Glomerular visceral epithelial cell (primary cell): ENCODE results near the gene S100A9.
"Not testable (repeated sequence)": the region's sequence is repeated elsewhere in the genome, so short reads cannot be mapped to it uniquely, and the experiment has no call there.

ENCODE experiments used
- DNase-seq: peaks from one replicate; pipeline ENCODE4 v3.0.0-alpha.2; 2016; ENCODE audit errors: extremely low spot score

Gene S100A9

DNA sequence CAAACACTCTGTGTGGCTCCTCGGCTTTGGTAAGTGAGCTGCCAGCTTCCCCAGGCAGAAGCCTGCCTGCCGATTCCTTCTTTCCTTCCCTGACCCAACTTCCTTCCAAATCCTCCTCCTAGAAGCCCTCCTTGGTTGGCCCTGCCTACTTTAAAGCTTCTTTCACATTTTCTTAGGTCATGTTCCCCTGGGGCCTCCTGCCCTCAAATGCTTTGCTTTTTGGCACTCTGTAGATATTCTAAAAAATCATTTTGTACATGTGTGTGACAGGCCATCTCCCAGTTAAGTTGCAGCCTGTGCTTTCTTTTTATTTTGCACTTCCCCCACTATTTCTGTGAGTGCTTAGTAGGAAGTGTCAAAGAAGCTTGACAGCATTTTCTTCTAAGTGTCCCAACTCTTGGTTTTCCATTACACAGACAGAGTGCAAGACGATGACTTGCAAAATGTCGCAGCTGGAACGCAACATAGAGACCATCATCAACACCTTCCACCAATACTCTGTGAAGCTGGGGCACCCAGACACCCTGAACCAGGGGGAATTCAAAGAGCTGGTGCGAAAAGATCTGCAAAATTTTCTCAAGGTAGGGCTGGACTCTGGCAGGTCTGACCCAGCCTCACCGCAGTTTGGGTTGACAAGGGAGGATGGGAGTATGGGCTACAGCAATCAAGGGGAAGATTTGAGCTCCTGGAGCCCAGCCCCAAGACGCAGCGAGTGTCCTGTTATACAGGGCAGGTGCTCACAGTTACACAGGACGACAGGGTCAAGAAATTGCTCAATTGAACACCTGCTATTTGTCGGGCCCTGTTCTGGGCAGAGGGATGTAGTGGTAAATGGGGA lies at the start of gene S100A9:
Gene S100A9, plus strand, starts transcription at position 2 of the 838 bp plus-strand sequence. Its CDS starts 430 bp downstream, at position 432.
- DNase-seq: no peak

DNA sequence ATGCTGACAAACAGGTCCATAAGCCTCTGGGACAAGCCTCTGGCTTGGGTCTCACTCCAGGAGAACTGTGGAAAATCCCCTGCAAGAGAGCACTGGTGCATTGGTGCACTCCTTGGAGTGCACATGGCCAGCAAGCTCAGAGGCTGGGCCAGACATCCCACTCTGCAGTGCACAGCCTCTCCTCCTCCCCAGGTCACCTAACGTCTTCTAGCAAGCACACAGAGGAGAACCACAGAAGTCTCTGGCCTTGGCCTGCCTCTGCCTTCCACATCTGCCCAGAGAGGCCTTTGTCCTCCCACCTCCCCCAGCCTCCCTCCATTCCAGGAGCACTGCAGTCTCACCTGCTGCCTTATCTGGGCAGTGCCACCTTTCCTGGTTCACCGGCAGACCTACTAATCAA lies 49.1 kb upstream of the S100A9 start:
- DNase-seq: no peak

DNA sequence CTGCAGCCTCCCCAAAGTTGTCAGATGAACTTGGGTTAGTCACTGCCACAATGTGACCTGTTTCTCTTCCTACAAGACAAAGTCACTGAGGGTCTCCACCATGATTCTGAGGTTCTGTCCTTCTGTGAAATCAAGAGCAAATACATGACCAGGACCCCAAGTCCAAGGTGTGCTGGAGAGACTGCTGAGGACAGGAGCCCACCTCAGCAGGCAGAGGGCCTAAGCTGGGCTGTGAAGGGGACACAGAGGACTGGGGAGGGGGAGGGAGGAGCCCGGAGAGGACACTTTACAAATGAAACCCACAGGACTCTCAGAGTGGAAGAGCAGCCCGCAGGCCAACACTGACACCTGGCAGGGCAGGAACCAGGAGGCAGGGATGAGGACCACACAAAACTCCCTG lies 48.2 kb upstream of the S100A9 start:
- DNase-seq: no peak

DNA sequence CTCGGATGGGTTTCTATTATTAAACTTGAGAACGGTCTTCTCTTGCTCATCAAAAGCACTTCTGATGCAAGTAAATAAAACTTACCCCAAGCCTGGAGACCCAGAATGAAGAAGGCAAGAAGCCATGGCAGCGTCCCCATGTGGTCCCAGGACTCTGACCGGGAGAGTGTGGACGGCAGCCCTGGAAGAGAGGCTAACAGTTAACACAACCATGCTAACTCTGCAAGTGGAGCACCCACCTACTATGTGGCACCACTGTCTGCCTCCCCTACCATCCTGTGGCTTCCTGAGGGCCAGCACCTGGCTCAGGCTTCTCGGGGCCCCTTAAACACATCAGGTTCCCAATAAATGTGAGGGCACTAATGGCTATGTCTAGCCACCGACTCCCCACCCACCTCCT lies 47.1 kb upstream of the S100A9 start:
- no peak for DNase-seq

DNA sequence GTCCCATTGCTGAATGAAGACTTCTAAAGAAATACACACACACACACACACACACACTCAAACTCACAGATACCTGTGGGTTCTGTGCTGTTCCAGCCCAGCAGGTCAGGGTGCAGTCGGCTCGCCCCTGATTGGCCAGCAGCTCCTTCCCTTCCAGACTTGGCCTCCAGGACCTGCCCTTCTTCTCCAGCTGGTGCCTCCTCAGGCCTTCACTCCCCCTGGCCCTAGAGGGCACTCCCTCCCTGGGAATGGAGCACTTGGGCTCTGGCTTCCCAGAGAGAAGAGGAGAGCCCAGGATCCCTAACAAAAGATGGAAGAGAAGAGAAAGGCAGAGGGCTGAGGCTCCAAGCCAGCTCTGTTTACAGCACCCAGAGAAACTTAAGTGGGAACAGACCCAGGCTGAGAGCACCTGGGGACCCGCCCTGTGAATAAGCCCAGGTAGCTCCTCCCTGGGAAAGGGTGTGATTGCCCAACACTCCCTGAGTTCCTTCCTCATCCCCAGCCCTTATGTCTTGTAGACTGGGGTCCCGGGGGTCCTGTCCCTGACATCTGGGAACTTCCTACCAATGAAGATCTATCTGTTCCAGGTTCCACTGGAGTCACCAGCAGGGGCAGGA lies 45.0 kb upstream of the S100A9 start, which contains the start of gene PGLYRP3:
Gene PGLYRP3, minus strand, starts transcription at position 383 of the 617 bp plus-strand sequence. CDS start 2,287 bp downstream, outside the sequence.
- DNase-seq: no peak

DNA sequence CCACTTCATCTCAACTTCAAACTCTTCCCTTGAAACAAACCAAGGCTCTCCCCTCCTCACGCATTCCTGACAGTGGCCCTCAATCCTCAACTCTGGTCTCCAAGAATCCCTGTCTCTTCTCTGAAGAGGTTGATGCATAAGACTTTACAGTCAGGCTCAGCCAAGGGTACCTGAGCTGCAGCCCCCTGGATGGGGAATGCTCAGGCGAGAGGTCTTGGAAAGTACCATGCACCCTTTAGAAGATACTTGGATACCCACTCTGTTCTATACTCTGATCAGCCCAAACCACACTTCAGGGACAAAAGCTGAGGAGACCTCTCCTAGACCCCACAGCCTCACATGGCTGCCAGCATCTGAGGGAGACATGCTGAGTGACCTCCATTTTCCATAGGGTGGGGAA lies 44.4 kb upstream of the S100A9 start:
- no peak for DNase-seq

DNA sequence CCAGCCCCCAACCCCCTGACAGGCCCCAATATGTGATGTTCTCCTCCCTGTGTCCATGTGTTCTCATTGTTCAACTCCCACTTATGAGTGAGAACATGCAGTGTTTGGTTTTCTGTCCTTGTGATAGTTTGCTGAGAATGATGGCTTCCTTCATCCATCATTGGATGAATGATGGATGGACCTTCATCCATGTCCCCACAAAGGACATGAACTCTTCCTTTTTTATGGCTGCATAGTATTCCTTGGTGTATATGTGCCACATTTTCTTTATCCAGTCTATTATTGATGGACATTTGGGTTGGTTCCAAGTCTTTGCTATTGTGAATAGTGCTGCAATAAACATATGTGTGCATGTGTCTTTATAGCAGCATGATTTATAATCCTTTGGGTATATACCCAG lies 43.3 kb upstream of the S100A9 start:
- DNase-seq: not testable (repeated sequence)

DNA sequence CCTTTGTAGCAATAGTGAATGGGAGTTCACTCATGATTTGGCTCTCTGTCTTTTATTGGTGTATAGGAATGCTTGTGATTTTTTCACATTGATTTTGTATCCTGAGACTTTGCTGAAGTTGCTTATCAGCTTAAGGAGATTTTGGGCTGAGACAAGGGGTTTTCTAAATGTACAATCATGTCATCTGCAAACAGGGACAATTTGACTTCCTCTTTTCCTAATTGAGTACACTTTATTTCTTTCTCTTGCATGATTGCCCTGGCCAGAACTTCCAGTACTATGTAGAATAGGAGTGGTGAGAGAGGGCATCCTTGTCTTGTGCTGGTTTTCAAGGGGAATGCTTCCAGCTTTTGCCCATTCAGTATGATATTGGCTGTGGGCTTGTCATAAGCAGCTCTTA lies 41.6 kb upstream of the S100A9 start:
- DNase-seq: not testable (repeated sequence)

DNA sequence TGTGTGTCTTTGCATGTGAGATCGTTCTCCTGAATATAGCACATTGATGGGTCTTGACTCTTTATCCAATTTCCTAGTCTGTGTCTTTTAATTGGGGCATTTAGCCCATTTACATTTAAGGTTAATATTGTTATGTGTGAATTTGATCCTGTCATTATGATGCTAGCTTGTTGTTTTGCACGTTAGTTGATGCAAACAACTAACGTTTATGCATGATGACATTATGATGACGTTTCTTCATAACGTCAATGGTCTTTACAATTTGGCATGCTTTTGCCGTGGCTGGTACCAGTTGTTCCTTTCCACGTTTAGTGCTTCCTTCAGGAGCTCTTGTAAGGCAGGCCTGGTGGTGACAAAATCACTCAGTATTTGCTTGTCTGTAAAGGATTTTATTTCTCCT lies 39.5 kb upstream of the S100A9 start:
- not testable (repeated sequence) for DNase-seq

DNA sequence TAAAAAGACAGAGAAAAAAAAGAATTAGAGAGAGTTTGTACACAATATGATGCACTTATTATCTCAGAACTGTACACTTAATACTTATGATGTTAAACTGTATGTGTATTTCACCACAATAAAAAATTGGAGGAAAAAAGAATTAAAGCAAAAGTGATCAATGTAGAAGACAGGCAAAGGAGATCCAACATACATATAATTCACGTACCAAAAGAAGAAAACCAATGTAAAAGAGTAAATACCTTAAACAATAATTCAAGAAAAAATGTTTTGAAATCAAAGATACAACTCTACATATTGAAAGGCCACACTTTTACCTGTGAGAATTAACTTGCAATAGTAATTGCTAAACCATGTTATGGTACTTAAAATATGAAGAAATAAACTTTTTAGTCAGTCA lies 35.1 kb upstream of the S100A9 start:
- DNase-seq: no peak

DNA sequence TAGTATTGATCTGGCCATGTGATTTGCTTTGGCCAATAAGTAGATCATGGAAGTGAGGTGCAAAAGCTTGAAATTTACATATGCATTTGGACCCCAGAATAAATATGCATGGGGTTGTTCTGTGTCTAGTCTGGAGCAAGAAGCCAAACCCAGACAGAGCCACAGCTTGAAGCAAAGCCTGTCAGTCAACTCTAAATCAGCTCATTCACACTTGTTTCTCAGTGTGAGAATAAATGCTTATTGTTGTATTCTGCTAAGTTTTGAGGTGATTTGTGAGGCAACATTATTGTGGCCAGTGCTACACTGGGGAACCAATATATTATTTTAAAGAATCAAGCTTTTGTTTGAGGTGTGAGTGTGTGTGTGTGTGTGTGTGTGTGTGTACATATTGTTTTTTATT lies 32.7 kb upstream of the S100A9 start:
- DNase-seq: no peak

DNA sequence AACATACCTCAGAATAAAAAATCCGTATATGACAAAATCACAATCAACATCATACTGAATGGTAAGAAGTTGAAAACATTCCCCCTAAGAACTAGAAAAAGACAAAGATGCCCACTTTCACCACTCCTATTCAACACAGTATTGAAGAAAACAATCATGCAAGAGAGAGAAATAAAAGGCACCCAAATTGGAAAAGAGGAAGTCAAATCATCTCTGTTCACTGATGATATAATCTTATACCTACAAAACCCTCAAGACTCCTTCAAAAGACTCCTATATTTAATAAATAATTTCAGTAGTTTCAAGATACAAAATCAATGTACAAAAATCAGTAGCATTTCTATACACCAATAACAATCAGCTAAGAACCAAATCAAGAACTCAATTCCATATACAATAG lies 23.8 kb upstream of the S100A9 start:
- no peak for DNase-seq

DNA sequence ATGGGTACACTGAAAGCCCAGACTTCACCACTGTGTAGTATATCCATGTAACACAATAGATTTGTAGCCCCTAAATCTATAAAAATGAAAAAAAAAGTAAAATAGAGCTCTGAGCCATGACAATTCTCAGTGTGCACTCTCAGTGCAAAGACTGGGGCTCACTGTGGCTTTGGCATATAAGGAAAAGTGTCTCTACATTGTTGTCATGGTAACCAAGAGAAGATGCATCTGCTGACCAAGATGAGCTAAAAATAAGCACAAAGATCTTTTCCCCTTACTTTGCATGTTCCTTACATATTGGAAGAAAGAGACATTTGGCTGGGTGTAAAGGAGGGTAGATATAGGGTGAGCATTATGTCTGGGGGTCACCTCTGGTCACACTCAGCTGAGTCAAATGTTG lies 21.0 kb upstream of the S100A9 start:
- no peak for DNase-seq

DNA sequence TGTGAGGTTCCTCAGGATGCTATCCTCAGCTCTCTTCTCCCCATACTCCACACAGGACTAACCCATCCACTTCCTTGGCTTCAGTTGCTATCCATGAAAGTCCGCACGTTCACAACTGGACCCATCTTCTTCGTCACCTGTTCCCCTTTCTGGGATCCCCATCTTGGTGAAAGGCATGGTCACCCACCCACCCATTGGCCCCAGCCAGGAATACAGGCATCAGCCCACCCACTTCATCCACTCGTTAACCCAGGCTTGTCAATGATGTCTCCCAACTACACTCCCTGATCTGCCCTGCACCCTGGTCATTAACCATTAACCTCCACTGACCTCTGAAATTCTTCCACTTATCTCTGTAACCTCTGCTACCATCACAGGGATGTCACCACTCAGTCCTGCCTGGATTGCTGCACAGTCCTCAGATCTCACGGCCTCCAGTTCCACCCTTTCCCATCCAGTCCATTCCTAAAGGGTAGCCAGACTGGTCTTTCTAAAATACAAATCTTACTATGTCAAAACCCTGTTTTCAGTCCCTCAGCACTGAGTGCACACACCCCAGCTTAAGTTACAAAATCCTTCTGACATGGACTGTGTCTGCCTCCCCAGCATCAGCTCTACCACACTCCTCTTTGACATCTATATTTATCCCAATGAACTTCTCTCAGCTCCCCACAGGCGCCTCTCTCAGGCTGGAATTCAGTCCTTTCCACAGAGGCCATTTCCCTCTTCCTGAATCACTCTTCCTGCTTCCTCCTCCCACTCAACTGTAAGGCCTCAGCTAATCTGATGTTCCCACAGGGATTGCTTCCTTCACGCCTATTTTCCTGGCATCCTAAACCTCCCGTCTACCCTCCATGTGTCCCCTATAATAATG lies 19.4 kb upstream of the S100A9 start:
- DNase-seq: no peak

DNA sequence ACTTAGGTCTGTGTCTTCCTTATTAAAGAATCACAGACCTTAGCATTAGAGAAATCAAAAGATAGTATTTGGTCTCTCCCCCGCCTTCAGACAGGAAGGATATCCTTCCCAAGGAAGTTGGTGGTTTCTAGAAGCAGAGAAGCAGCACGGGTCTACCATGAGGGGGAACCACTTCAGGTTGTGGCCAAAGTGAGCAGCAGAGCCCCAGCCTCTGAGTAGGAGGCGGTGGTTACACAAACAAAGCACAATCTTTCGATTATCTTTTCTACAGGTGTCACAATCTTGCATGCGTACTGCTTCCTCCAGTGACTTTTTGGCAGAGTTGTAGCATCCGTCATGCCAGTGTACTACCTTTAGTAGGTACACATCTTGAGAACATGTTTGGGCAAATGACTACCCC lies 17.9 kb upstream of the S100A9 start:
- DNase-seq: no peak

DNA sequence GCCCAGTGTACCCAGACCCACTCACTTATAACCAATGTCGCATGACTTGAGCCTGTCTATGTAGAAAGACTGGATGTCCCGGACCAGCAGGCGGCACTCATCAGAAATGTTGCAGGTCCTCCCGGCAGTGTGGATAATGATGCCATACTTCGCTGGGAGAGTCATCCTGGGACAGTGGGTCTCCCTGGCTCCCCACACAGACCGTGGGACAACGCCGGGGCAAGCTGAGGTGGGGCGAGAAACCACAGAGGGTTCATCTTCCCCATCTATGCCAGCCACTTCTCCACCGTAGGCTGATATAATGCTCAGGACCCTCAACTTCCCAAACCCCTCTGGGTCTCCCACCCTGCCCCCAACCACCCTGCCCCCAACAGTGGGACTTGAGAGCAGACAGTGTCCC lies 17.3 kb upstream of the S100A9 start:
- DNase-seq: no peak

DNA sequence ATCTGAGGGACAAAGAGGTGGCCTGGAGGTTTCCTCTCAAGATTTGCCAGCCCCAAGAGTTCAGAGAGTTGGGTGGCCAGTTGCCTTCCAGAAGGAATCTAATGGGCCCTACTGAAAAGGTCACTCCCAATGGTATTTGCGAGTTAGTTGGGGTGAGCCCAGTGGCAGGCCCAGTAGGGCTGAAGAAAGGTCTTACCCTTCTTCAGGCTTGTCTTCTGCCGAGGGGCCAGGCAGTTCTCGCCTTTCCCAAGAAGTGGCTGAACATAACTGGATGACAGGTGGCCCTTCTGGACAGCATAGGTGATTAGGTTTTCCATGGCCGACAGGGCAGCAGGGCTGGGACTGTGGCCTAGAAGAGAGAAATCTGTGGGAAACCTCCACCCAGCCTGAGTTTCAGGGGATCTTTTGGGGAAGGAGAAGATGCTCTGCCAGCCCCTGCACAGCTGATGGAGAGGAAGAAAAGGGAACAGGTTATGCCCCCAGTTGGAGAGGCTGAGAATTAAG lies 16.2 kb upstream of the S100A9 start:
- DNase-seq: no peak

DNA sequence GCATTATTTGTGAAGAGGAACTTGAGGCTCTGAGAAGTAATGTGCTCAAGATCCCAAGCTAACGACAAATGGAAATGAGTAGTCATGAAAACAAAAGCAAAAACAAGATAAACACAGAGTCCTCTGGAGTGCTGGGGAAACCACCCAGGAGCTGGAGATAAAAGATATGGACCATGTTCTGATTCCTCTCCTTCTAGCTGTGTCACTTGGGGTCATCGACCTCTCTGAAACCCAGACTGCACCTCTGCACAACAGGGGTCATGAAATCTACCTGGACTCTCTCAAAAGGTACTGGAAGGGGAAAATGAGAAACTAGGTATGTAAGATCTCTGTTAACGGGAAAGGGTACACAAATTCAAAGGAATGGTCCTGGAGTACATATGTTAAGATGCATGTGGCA lies 15.5 kb upstream of the S100A9 start:
- DNase-seq: no peak

DNA sequence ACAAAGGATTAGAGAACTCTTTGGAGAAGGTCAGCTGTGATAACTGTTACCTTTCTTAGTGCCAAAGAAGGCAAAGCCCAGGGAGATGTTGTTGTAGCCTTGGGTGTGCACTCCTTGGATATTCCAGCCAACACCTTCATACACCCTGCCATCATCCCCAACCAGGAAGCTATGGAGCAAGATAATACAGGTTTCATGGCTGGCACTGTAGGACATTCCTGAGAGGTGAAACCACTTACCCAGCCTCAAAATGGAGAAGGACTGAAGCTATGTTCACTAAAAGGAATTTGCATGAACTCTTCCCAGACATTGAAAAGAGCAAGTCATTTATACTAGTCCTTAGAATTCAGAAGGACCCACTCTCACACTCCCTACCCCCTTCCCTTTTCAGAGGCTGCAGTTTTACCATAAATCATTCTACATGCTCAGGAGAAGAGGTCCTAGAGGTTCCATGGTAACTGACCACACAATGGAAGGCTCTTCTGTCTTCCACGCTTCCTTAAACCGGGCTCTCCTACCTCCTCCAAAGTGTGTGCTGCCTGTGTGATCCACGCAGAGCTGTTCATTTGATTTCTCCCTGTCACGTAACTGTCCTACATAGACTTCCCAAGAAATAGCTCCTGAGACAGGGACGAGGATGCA lies 14.5 kb upstream of the S100A9 start:
- DNase-seq: no peak

DNA sequence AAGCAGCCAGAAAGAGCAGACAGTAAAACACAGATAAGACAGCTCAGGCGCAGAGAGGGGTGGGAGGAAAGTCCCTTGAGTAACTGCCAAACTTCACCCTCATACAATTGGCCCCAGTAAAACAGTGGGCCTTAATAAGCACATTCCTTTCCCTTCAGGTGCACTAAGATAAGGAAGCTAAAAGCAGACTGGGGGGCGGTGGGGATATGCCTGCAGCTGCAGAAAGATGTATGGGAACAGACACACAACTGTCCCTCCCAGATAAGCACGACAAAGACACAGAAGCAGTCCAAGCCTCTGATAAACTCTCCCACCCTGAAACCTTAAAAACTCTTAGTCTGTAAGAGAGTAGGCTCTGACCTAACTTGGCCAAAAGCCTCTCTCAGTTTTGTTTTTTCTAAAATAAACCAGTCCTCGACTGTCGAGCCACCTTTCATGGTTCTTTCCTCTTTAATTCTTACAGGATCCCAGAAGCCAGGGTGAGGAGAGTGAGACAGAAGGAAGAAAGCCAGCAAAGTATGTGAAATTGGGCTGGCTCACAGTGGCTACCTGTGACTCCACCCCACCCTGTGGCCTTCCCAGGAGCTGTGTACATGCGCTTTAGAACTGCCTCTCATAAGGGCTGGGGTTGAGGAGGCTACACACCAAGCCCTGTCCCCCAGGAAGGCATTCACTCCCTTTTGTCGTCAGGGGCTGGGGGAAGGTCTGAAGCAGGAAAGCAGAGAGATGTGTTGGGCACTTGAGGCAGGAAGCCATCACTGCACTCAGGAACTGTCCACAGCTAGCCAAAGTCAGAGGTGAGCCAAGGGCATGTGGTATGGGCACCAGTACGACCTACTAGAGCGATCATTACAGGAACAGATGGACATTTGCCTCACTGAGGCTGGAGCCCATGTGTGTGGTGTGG lies 13.6 kb upstream of the S100A9 start:
- DNase-seq: no peak

DNA sequence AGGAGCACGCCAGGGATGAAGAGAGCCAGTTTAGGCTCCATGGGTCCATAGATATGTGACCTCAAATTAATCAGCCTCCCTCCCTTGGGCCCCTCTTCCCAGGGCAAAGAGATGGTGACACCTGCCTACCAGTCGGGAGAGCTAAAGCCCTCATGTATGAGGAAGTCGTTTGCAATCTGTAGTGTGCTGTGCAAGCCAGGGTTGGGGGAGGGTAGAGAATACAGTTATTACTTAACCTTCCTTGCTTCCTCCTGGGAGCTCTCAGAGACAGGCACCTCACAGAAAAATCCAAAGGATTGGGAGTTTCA lies 13.0 kb upstream of the S100A9 start:
- no peak for DNase-seq
